UCSD-AML1 (cell line): Measurements from ENCODE around the gene TLL2.

ENCODE experiments used
- DNase-seq: peaks from one replicate; lab custom pipeline; 2025; ENCODE audit not compliant: unreplicated experiment; lab: John Stamatoyannopoulos, UW

The TLL2 gene

GRCh38 chr10:96397902-96398301 is 115.8 kb downstream of the TLL2 start:
- DNase-seq: no peak

GRCh38 chr10:96395931-96396877 is 117.5 kb downstream of the TLL2 start:
- DNase-seq: peak; percentile 57

GRCh38 chr10:96390460-96390864 is 123.3 kb downstream of the TLL2 start:
- DNase-seq: no peak

- DNase-seq: no peak
Observed at GRCh38 chr10:96389785-96390184, 123.9 kb downstream of the TLL2 start.

- DNase-seq: no peak
Observed at GRCh38 chr10:96387601-96388000, 126.1 kb downstream of the TLL2 start.

- DNase-seq: no peak
Observed at GRCh38 chr10:96387161-96387560, 126.6 kb downstream of the TLL2 start.

- DNase-seq: no peak
Observed at GRCh38 chr10:96384506-96384905, 129.2 kb downstream of the TLL2 start.

- DNase-seq: peak; percentile 39
Observed at GRCh38 chr10:96380821-96381220, 132.9 kb downstream of the TLL2 start.

- no peak for DNase-seq
Observed at GRCh38 chr10:96379758-96380157, 134.0 kb downstream of the TLL2 start.

- DNase-seq: no peak
Observed at GRCh38 chr10:96378741-96379140, 135.0 kb downstream of the TLL2 start.

GRCh38 chr10:96377816-96378294 is 135.9 kb downstream of the TLL2 start:
- no peak for DNase-seq

GRCh38 chr10:96376483-96376882 is 137.2 kb downstream of the TLL2 start:
- DNase-seq: no peak

- DNase-seq: peak; percentile 82
Observed at GRCh38 chr10:96374985-96375830, 138.5 kb downstream of the TLL2 start.

- DNase-seq: no peak
Observed at GRCh38 chr10:96374639-96374984, 139.1 kb downstream of the TLL2 start.

- no peak for DNase-seq
Observed at GRCh38 chr10:96374004-96374403, 139.7 kb downstream of the TLL2 start.

GRCh38 chr10:96371356-96371755 is 142.4 kb downstream of the TLL2 start:
- DNase-seq: no peak

- peak; percentile 44 for DNase-seq
Observed at GRCh38 chr10:96370584-96371157, 143.1 kb downstream of the TLL2 start.

GRCh38 chr10:96369890-96370583 is 143.7 kb downstream of the TLL2 start:
- no peak for DNase-seq

GRCh38 chr10:96368971-96369370 is 144.8 kb downstream of the TLL2 start:
- no peak for DNase-seq

- DNase-seq: no peak
Observed at GRCh38 chr10:96367470-96367869, 146.3 kb downstream of the TLL2 start.

GRCh38 chr10:96366508-96366907 is 147.2 kb downstream of the TLL2 start:
- DNase-seq: no peak
